Breast epithelium (tissue), 4 donors: ENCODE results near the gene AFAP1. TPM values are rescaled to one million over a fixed set of nuclear protein-coding genes. Genes with fewer than 3 reads are reported as not detected.

Experiments used
- DNase-seq, 2 donors: peaks; one replicate each; pipeline ENCODE4 v3.0.0-alpha.2; 2019; ENCODE audit warnings: low spot score in 2 of 2
- H3K27ac ChIP-seq, 2 donors: fragments of 200-600 bp; sonication (generic) in 1 of 2; one replicate each; pipeline ENCODE4 v1.5.1; 2016 to 2019; ENCODE audit warnings: mild to moderate bottlenecking in 1 of 2
- H3K27me3 ChIP-seq, 2 donors: fragments of 200-600 bp; sonication (generic) in 1 of 2; one replicate each; pipeline versions ENCODE4 v1.5.1 to v1.6.0; 2017 to 2019; ENCODE audit warnings: control low read depth in 1 of 2, mild to moderate bottlenecking in 1 of 2
- H3K36me3 ChIP-seq: fragments of 200-600 bp; one replicate; pipeline ENCODE4 v1.5.1; 2019
- H3K4me1 ChIP-seq, 2 donors: fragments of 200-600 bp; sonication (generic); one replicate each; pipeline ENCODE4 v1.5.1; 2016 to 2019; ENCODE audit warnings: control low read depth in 1 of 2
- H3K4me3 ChIP-seq, 3 donors: fragments of 200-600 bp; sonication (generic); 1 replicate in 2 of 3; 2 replicates in 1 of 3; pipeline ENCODE4 v1.5.1; 2016 to 2019; ENCODE audit warnings: mild to moderate bottlenecking in 3 of 3, moderate library complexity in 2 of 3
- H3K9me3 ChIP-seq, 2 donors: fragments of 200-600 bp; sonication (generic) in 1 of 2; one replicate each; pipeline ENCODE4 v1.5.1; 2016 to 2019; ENCODE audit warnings: control low read depth in 1 of 2
- CTCF ChIP-seq, 3 donors: fragments of 450-650 bp; IDR thresholded peaks; one replicate each; pipeline ENCODE4 v1.5.1; 2016 to 2017; ENCODE audit warnings: antibody characterized with exemption in 3 of 3, mild to moderate bottlenecking in 3 of 3, moderate library complexity in 3 of 3
- POLR2A ChIP-seq: fragments of 450-650 bp; IDR thresholded peaks from one replicate; pipeline ENCODE4 v1.6.1; 2016; ENCODE audit warnings: antibody characterized with exemption, mild to moderate bottlenecking, moderate library complexity
- POLR2AphosphoS5 ChIP-seq, 3 donors: sonication (generic); formaldehyde crosslinking; IDR thresholded peaks; one replicate each; pipeline ENCODE4 v1.6.1; 2017; ENCODE audit warnings: antibody characterized with exemption in 3 of 3
- intact Hi-C: fragments of 100-400 bp; cut with DNase I; formaldehyde crosslinking; loops from one replicate; pipeline ENCODE4 v1.15.1; 2023; ENCODE audit warnings: low total_unique reads
- total RNA-seq, 3 donors: library from RNA; depleted of rRNA; stranded (reverse); fragments of >200 nt; gene quantifications; one replicate each; pipeline ENCODE4 v1.1.0, GENCODE V29; 2016

The AFAP1 gene
- total RNA-seq, 3 donors from 2014 or later: 14.5 to 21.6 (median 16.6) TPM

GRCh38 chr4:7910952-7911578, 28.6 kb downstream of the AFAP1 start:
- no peak for DNase-seq
- TF ChIP-seq CTCF (IDR thresholded peaks at IDR 0.05) (no peak), POLR2A (no peak), POLR2AphosphoS5 (IDR thresholded peaks at IDR 0.05) (no peak)
- no peaks in the 10 kb centered on the region for H3K9me3 ChIP-seq
- intact Hi-C loops: no loop called here
- H3K36me3 ChIP-seq: no peaks in the 10 kb centered on the region
- peak overlapping the region in 2 of 3 donors; percentile 2 to 47 for H3K4me3 ChIP-seq
- peaks cover 0 to 11% of the 10 kb centered on the region in 2 donors for H3K4me1 ChIP-seq
- H3K27me3 ChIP-seq: no peaks in the 10 kb centered on the region
- peak overlapping the region; percentile 76 to 89 for H3K27ac ChIP-seq

DNA sequence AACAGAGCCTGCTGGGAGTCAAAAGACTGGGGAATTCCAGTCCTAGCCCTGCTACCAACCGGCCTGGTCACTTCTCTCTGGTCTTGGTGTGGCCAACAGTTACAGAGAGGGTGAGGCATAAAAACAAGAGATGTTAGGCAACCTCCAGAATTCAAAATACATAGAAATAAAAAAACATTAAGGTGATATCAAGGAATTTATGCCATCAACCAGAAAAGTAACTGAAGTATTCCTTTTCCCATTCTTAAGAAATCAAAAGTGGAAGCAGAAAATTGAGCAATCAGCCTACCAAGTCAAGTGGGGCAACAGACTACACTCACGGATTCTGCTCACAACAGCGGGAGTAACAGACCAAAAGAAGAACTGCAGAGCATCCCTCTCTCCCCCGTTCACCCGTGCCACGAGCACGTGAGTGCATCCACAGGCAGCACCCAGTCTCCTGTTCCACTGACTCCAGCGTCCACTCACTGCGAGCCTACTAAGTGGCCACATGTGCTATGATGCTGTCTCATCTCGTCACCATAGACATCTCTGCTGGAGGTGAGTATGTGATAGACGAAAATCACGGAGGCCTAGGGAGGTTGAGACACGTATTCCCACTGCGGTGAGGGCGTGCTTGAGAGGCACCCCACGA, 29.3 kb downstream of the AFAP1 start:
- intact Hi-C loops: no loop called here
- peak overlapping the region; percentile 76 to 89 for H3K27ac ChIP-seq
- H3K4me1 ChIP-seq: peaks cover 0 to 14% of the 10 kb centered on the region in 2 donors
- no peak for DNase-seq
- peak overlapping the region in 2 of 3 donors; percentile 2 to 47 for H3K4me3 ChIP-seq
- no peaks in the 10 kb centered on the region for H3K9me3 ChIP-seq
- H3K36me3 ChIP-seq: no peaks in the 10 kb centered on the region
- H3K27me3 ChIP-seq: no peaks in the 10 kb centered on the region
- TF ChIP-seq POLR2A (no peak), CTCF (IDR thresholded peaks at IDR 0.05) (no peak), POLR2AphosphoS5 (IDR thresholded peaks at IDR 0.05) (no peak)

GRCh38 chr4:7909463-7910262, 30.0 kb downstream of the AFAP1 start:
- intact Hi-C loops: no loop called here
- H3K4me1 ChIP-seq: peaks cover 0 to 14% of the 10 kb centered on the region in 2 donors
- no peaks in the 10 kb centered on the region for H3K9me3 ChIP-seq
- H3K27me3 ChIP-seq: no peaks in the 10 kb centered on the region
- no peaks in the 10 kb centered on the region for H3K36me3 ChIP-seq
- TF ChIP-seq POLR2AphosphoS5 (IDR thresholded peaks at IDR 0.05): no peak
- no peak for TF ChIP-seq POLR2A
- no peak for TF ChIP-seq CTCF (IDR thresholded peaks at IDR 0.05)
- no peak for DNase-seq
- H3K27ac ChIP-seq: peak overlapping the region; percentile 76 to 89
- peak overlapping the region in 1 of 3 donors; percentile 39 for H3K4me3 ChIP-seq

DNA sequence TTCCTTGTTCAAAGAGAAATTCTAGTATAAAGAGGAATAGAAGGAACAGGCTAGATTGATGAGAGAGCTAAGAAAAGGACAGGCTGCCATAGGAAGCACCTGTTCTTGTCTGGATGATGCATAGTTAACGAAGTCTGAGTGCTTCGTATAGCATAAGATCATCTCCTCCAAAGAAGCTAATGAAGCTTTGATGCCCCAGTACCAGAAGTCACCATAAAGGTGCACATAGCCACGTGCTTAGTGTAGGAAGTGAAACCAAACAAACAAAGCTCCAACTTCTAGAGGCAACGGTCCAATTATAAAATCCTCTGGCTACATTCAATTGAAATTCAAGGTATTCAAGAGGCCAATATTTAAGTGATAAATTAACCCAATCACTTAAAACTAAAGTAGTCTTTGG, 31.0 kb downstream of the AFAP1 start:
- peaks cover 0 to 20% of the 10 kb centered on the region in 2 donors for H3K4me1 ChIP-seq
- H3K27me3 ChIP-seq: no peaks in the 10 kb centered on the region
- H3K4me3 ChIP-seq: no peak overlapping the region
- intact Hi-C loops: no loop called here
- H3K36me3 ChIP-seq: no peaks in the 10 kb centered on the region
- TF ChIP-seq POLR2AphosphoS5 (IDR thresholded peaks at IDR 0.05) (no peak), CTCF (IDR thresholded peaks at IDR 0.05) (no peak), POLR2A (no peak)
- H3K27ac ChIP-seq: no peak overlapping the region
- DNase-seq: no peak
- no peaks in the 10 kb centered on the region for H3K9me3 ChIP-seq

- DNase-seq: no peak
- H3K27ac ChIP-seq: no peak overlapping the region
- no peaks in the 10 kb centered on the region for H3K36me3 ChIP-seq
- H3K27me3 ChIP-seq: no peaks in the 10 kb centered on the region
- TF ChIP-seq POLR2AphosphoS5 (IDR thresholded peaks at IDR 0.05) (no peak), CTCF (IDR thresholded peaks at IDR 0.05) (no peak), POLR2A (no peak)
- intact Hi-C loops: no loop called here
- no peak overlapping the region for H3K4me3 ChIP-seq
- peaks cover 0 to 20% of the 10 kb centered on the region in 2 donors for H3K4me1 ChIP-seq
- no peaks in the 10 kb centered on the region for H3K9me3 ChIP-seq
These were observed 32.5 kb downstream of the AFAP1 start for GRCh38 chr4:7907142-7907541.
